H1 (cell line): ENCODE data around the gene HBB. TPM values are rescaled to one million over a fixed set of nuclear protein-coding genes. Genes with fewer than 3 reads are reported as not detected.

Experiments
- CTCF ChIA-PET: fragments of 300-600 bp; sonication (Branson Sonifier 250); formaldehyde crosslinking; loops from one replicate; lab custom pipeline; 2021; ENCODE audit not compliant: partially characterized antibody; lab: Charles Lee
- POLR2A ChIA-PET: fragments of 300-600 bp; sonication (Branson Sonifier 250); formaldehyde crosslinking; loops from one replicate; lab custom pipeline; 2021; ENCODE audit warnings: inconsistent platforms; ENCODE audit not compliant: partially characterized antibody; lab: Charles Lee
- DNase-seq, 2 experiments: peaks; one replicate each; pipeline versions ENCODE4 v3.0.0 to v3.0.0-alpha.2; 2010 to 2022; ENCODE audit warnings: low spot score in 2 of 2, low read depth in 1 of 2, mixed read lengths in 1 of 2
- FAIRE-seq: peaks from 2 replicates; lab custom pipeline; 2011; peaks lifted over from hg19 to GRCh38; lab: Jason Lieb, UNC
- H2AFZ ChIP-seq: 2 replicates; pipeline ENCODE4 v1.8.1; 2012; ENCODE audit warnings: low read length, inconsistent platforms
- H2AK5ac ChIP-seq: 2 replicates; pipeline ENCODE4 v1.6.1; 2013; ENCODE audit warnings: low read depth, low read length
- H2BK120ac ChIP-seq: replicated peaks from 2 replicates; pipeline ENCODE3; 2013; ENCODE audit warnings: low read depth, low read length, inconsistent platforms
- H2BK12ac ChIP-seq: 2 replicates; pipeline ENCODE4 v1.6.1; 2013; ENCODE audit warnings: low read depth, low read length
- H2BK15ac ChIP-seq: 2 replicates; pipeline ENCODE4 v1.6.1; 2013; ENCODE audit warnings: low read length
- H2BK20ac ChIP-seq: 2 replicates; pipeline ENCODE4 v1.6.1; 2013; ENCODE audit warnings: low read length
- H2BK5ac ChIP-seq: 2 replicates; pipeline ENCODE4 v1.6.1; 2013; ENCODE audit warnings: low read depth, low read length
- H3K14ac ChIP-seq: 2 replicates; pipeline ENCODE4 v1.6.1; 2013; ENCODE audit warnings: inconsistent platforms; ENCODE audit not compliant: insufficient read length
- H3K18ac ChIP-seq: 2 replicates; pipeline ENCODE4 v1.6.1; 2013; ENCODE audit warnings: low read length; ENCODE audit errors: extremely low read depth
- H3K23ac ChIP-seq: 2 replicates; pipeline ENCODE4 v1.6.1; 2013; ENCODE audit warnings: inconsistent platforms; ENCODE audit not compliant: insufficient read length
- H3K23me2 ChIP-seq: 2 replicates; pipeline ENCODE4 v1.6.1; 2013; ENCODE audit warnings: low read depth, low read length
- H3K27ac ChIP-seq: 2 replicates; pipeline ENCODE4 v1.6.1; 2011; ENCODE audit warnings: low read depth, low read length, inconsistent platforms
- H3K27me3 ChIP-seq, 4 experiments: replicated peaks in 1 of 4; 1 replicate in 1 of 4; 2 replicates in 3 of 4; pipeline versions ENCODE4 v1.6.1 to v1.8.1; 2011 to 2013; ENCODE audit warnings: low read length in 3 of 4, mild to moderate bottlenecking in 3 of 4, inconsistent platforms in 2 of 4, mixed read lengths in 2 of 4, moderate library complexity in 1 of 4; ENCODE audit not compliant: control insufficient read depth in 3 of 4, insufficient read depth in 3 of 4; ENCODE audit errors: extremely low read depth in 1 of 4
- H3K36me3 ChIP-seq, 4 experiments: 2 replicates each; pipeline versions ENCODE4 v1.6.1 to v1.8.1; 2011 to 2013; ENCODE audit warnings: mild to moderate bottlenecking in 4 of 4, low read length in 3 of 4, moderate library complexity in 2 of 4, control low read depth in 1 of 4, inconsistent platforms in 1 of 4; ENCODE audit not compliant: insufficient read depth in 4 of 4, control insufficient read depth in 2 of 4
- H3K4ac ChIP-seq: replicated peaks from 2 replicates; pipeline ENCODE3; 2013; ENCODE audit warnings: low read length, low read depth, mixed read lengths, inconsistent platforms; ENCODE audit not compliant: insufficient read length
- H3K4me1 ChIP-seq, 4 experiments: replicated peaks in 1 of 4; 1 replicate in 1 of 4; 2 replicates in 3 of 4; pipeline versions ENCODE4 v1.6.1 to v1.8.1; 2011 to 2013; ENCODE audit warnings: low read length in 3 of 4, inconsistent platforms in 2 of 4, mixed read lengths in 1 of 4; ENCODE audit not compliant: insufficient read depth in 4 of 4, control insufficient read depth in 3 of 4
- H3K4me2 ChIP-seq, 2 experiments: 2 replicates each; pipeline versions ENCODE4 v1.6.1 to v1.8.1; 2011 to 2013; ENCODE audit warnings: low read depth in 2 of 2, low read length in 2 of 2, control low read depth in 1 of 2, inconsistent platforms in 1 of 2, mild to moderate bottlenecking in 1 of 2; ENCODE audit not compliant: insufficient read depth in 1 of 2
- H3K4me3 ChIP-seq, 4 experiments: fragments of 200-600, 300-600 bp in 1 of 4; sonication (generic), shearing (Covaris generic), sonication (Bioruptor Twin) in 1 of 4; 2 replicates each; pipeline versions ENCODE4 v1.5.1 to v1.8.1; 2011 to 2016; ENCODE audit warnings: low read length in 4 of 4, low read depth in 3 of 4, control low read depth in 2 of 4, inconsistent platforms in 2 of 4, mild to moderate bottlenecking in 2 of 4, mixed read lengths in 1 of 4, moderate library complexity in 1 of 4; ENCODE audit not compliant: insufficient read depth in 2 of 4; ENCODE audit errors: extremely low read depth in 1 of 4
- H3K56ac ChIP-seq: replicated peaks from 2 replicates; pipeline ENCODE3; 2013; ENCODE audit warnings: low read depth, mild to moderate bottlenecking, mixed read lengths, low read length, inconsistent platforms; ENCODE audit not compliant: insufficient read length
- H3K79me1 ChIP-seq: 2 replicates; pipeline ENCODE4 v1.6.1; 2013; ENCODE audit warnings: low read depth, low read length, control low read depth
- H3K79me2 ChIP-seq, 2 experiments: 2 replicates each; pipeline versions ENCODE4 v1.6.1 to v1.8.1; 2012 to 2013; ENCODE audit warnings: low read length in 2 of 2, mild to moderate bottlenecking in 2 of 2, inconsistent platforms in 1 of 2; ENCODE audit not compliant: insufficient read depth in 2 of 2, control insufficient read depth in 1 of 2
- H3K9ac ChIP-seq, 4 experiments: replicated peaks in 1 of 4; 1 replicate in 1 of 4; 2 replicates in 3 of 4; pipeline versions ENCODE4 v1.6.1 to v1.8.1; 2011 to 2013; ENCODE audit warnings: low read depth in 3 of 4, low read length in 3 of 4, control low read depth in 2 of 4, mild to moderate bottlenecking in 2 of 4, moderate library complexity in 2 of 4, inconsistent platforms in 1 of 4; ENCODE audit errors: extremely low read depth in 1 of 4
- H3K9me3 ChIP-seq, 2 experiments: 2 replicates each; pipeline versions ENCODE4 v1.6.1 to v1.8.1; 2012 to 2013; ENCODE audit warnings: mild to moderate bottlenecking in 2 of 2, moderate library complexity in 2 of 2, control low read depth in 1 of 2, inconsistent platforms in 1 of 2, low read depth in 1 of 2, low read length in 1 of 2, mixed read lengths in 1 of 2; ENCODE audit not compliant: insufficient read depth in 2 of 2
- H4K20me1 ChIP-seq, 2 experiments: replicated peaks in 1 of 2; 2 replicates each; pipeline versions ENCODE3 to v1.8.1; 2011 to 2013; ENCODE audit warnings: inconsistent platforms in 2 of 2, low read length in 2 of 2, mild to moderate bottlenecking in 1 of 2; ENCODE audit not compliant: insufficient read depth in 2 of 2, control insufficient read depth in 1 of 2
- H4K5ac ChIP-seq: 2 replicates; pipeline ENCODE4 v1.6.1; 2013; ENCODE audit warnings: low read length, low read depth, mixed read lengths, inconsistent platforms; ENCODE audit not compliant: insufficient read length
- H4K8ac ChIP-seq: 2 replicates; pipeline ENCODE4 v1.8.0; 2013; ENCODE audit warnings: mild to moderate bottlenecking, moderate library complexity, low read length, inconsistent platforms; ENCODE audit not compliant: insufficient read depth; ENCODE audit errors: extremely low read depth
- H4K91ac ChIP-seq: replicated peaks from 2 replicates; pipeline ENCODE3; 2013; ENCODE audit warnings: low read length, mixed read lengths, inconsistent platforms; ENCODE audit not compliant: insufficient read length
- BCL11A ChIP-seq, 2 experiments: IDR thresholded peaks; one replicate each; pipeline ENCODE4 v1.6.1; 2011; ENCODE audit warnings: low read depth in 2 of 2, low read length in 2 of 2, mild to moderate bottlenecking in 2 of 2
- CBX8 ChIP-seq: fragments of 300-800, 300-1000 bp; sonication (generic); IDR thresholded peaks from 2 replicates; pipeline ENCODE4 v1.7.1; 2016; ENCODE audit warnings: low read depth, low read length, borderline replicate concordance
- CEBPB ChIP-seq: IDR thresholded peaks from 2 replicates; pipeline ENCODE4 v1.6.1; 2012; ENCODE audit warnings: low read depth, low read length
- EGR1 ChIP-seq: IDR thresholded peaks from 2 replicates; pipeline ENCODE4 v1.6.1; 2011; ENCODE audit warnings: low read depth, low read length, borderline replicate concordance
- FOSL1 ChIP-seq: IDR thresholded peaks from 2 replicates; pipeline ENCODE4 v1.6.1; 2011; ENCODE audit warnings: mild to moderate bottlenecking, low read depth, low read length, moderate library complexity; ENCODE audit not compliant: insufficient read depth
- GABPA ChIP-seq: IDR thresholded peaks from 2 replicates; pipeline ENCODE4 v1.6.1; 2011; ENCODE audit warnings: mild to moderate bottlenecking, low read length, moderate library complexity, borderline replicate concordance; ENCODE audit not compliant: insufficient read depth
- GTF2F1 ChIP-seq: IDR thresholded peaks from 2 replicates; pipeline ENCODE4 v1.6.1; 2012; ENCODE audit warnings: low read depth, low read length, improper control_type of control experiment, borderline replicate concordance
- JUND ChIP-seq: IDR thresholded peaks from 2 replicates; pipeline ENCODE4 v1.6.1; 2011; ENCODE audit warnings: mild to moderate bottlenecking, improper control_type of control experiment, low read length
- KDM1A ChIP-seq: fragments of 200-600, 300-600 bp; sonication (generic); IDR thresholded peaks from 2 replicates; pipeline ENCODE4 v1.7.1; 2016; ENCODE audit warnings: mild to moderate bottlenecking, low read length, borderline replicate concordance
- KDM4A ChIP-seq: IDR thresholded peaks from one replicate; pipeline ENCODE4 v1.7.1; 2012; ENCODE audit warnings: low read depth, mild to moderate bottlenecking, moderate library complexity, low read length, inconsistent platforms; ENCODE audit not compliant: severe bottlenecking
- SAP30 ChIP-seq: fragments of 300-600 bp; sonication (generic); IDR thresholded peaks from 2 replicates; pipeline ENCODE4 v1.7.1; 2012; ENCODE audit warnings: low read length, moderate library complexity, mild to moderate bottlenecking, inconsistent platforms; ENCODE audit not compliant: insufficient read depth, insufficient replicate concordance
- SIRT6 ChIP-seq: IDR thresholded peaks from one replicate; pipeline ENCODE4 v1.7.1; 2012; ENCODE audit warnings: low read length, inconsistent platforms
- TEAD4 ChIP-seq: IDR thresholded peaks from 2 replicates; pipeline ENCODE4 v1.6.1; 2012; ENCODE audit warnings: low read depth, low read length, inconsistent platforms, mixed read lengths
- YY1 ChIP-seq: IDR thresholded peaks from 2 replicates; pipeline ENCODE4 v1.6.1; 2011; ENCODE audit warnings: low read depth, mild to moderate bottlenecking, low read length
- ZNF274 ChIP-seq: IDR thresholded peaks from 2 replicates; pipeline ENCODE4 v1.7.0; 2012; ENCODE audit warnings: low read length, borderline replicate concordance; ENCODE audit errors: extremely low read depth
- WGBS, 2 experiments: shearing (Covaris generic) in 1 of 2; methylation state at CpG; one replicate each; pipeline versions ENCODE4 v1.1.6 to v1.1.7; 2013 to 2015; ENCODE audit warnings: low lambda C conversion rate in 2 of 2, mixed read lengths in 2 of 2, inconsistent platforms in 1 of 2, low coverage in 1 of 2, missing lambda C conversion rate in 1 of 2; ENCODE audit not compliant: insufficient replicate concordance in 2 of 2, insufficient coverage in 1 of 2, insufficient read length in 1 of 2; ENCODE audit errors: extremely low coverage in 1 of 2, missing lambda C conversion rate in 1 of 2; 5-methylcytosine and 5-hydroxymethylcytosine counted together
- polyA plus RNA-seq, 7 experiments: library from polyadenylated mRNA; depleted of rRNA in 3 of 7; stranded (reverse) in 5 of 7; unstranded in 2 of 7; fragments of >200 nt in 5 of 7; fragments of 200-250 nt in 2 of 7; gene quantifications; 1 replicate in 5 of 7; 2 replicates in 1 of 7; 4 replicates in 1 of 7; pipeline versions ENCODE4 v1.2.1 to v1.2.3, GENCODE V29; 2011 to 2013; ENCODE audit warnings: missing spikeins in 2 of 7, mixed read lengths in 2 of 7
- total RNA-seq: library from RNA; stranded (reverse); fragmentation: NEBNext Ultra II Directional; extraction: Animal tissue kit (Norgen Biotek cat#: 25700); gene quantifications from 2 replicates; pipeline ENCODE4 v1.2.1, GENCODE V29; 2021

Gene HBB
- total and polyA plus RNA-seq, 2 of the 8 experiments (the other 6 are each of a cell fraction or from before 2014, with no cell fraction given) = not detected

DNA sequence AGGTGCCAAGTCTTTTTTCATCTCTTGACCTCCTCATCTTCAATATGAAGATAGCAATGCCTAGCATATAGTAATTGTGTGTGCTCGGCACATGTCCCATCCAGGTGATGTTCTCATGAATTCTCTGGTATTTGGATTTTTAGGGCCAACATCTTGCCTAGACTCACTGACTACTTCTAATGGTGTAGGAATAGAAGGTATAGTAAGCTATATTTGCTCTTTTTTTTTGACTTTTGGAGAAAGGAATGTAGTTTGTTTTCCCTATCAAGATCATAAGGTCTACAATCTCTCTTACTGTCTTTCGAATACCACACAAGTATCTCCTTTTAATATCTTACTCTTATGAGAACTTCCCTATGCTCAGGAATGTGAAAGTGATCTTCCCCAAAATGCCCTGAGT, 4.2 kb upstream of the HBB start:
- POLR2A ChIA-PET = no interaction called here
- Histone ChIP-seq H3K14ac (no peak overlapping the region), H3K4me2 (no peak overlapping the region), H4K91ac (no peak overlapping the region), H3K9ac (no peak overlapping the region), H2AK5ac (no peak overlapping the region), H3K79me2 (no peaks in the 10 kb centered on the region), H2BK20ac (no peak overlapping the region), H3K4ac (no peak overlapping the region), H3K9me3 (no peaks in the 10 kb centered on the region), H3K4me1 (no peaks in the 10 kb centered on the region), H3K23me2 (no peaks in the 10 kb centered on the region; the same call in 1 of the 2 replicates), H2BK12ac (no peak overlapping the region), H2AFZ (no peak overlapping the region), H4K8ac (no peak overlapping the region), H3K23ac (no peak overlapping the region), H2BK15ac (no peak overlapping the region), H3K4me3 (no peak overlapping the region), H4K20me1 (no peaks in the 10 kb centered on the region), H3K56ac (no peak overlapping the region), H2BK120ac (no peak overlapping the region), H3K27ac (no peak overlapping the region), H4K5ac (no peak overlapping the region), H2BK5ac (no peak overlapping the region), H3K27me3 (no peaks in the 10 kb centered on the region), H3K18ac (no peak overlapping the region), H3K36me3 (no peaks in the 10 kb centered on the region), H3K79me1 (no peaks in the 10 kb centered on the region)
- DNase-seq (no peak), FAIRE-seq (no peak)
- WGBS, 2 experiments = 86% methylated on average over 2 of the region's 2 CpGs; no CpG with 5 or more reads in 1 of the 2 experiments
- CTCF ChIA-PET = interaction anchor here (1.7 kb wide), 1 partner anchor 9 kb away, joined by 4 read pairs; no protein-coding TSS in a partner anchor
- TF ChIP-seq SAP30 = no peak
- no peak for TF ChIP-seq EGR1
- no peak for TF ChIP-seq KDM4A
- TF ChIP-seq CEBPB = no peak
- no peak for TF ChIP-seq TEAD4
- TF ChIP-seq GABPA = no peak
- TF ChIP-seq BCL11A (IDR thresholded peaks at IDR 0.05; ENCODE audit: low read depth in 2 of 2, low read length in 2 of 2) = no peak
- no peak for TF ChIP-seq GTF2F1
- no peak for TF ChIP-seq FOSL1
- TF ChIP-seq YY1 = no peak
- TF ChIP-seq CBX8 = no peak
- TF ChIP-seq SIRT6 = no peak
- no peak for TF ChIP-seq KDM1A
- TF ChIP-seq JUND = no peak
- TF ChIP-seq ZNF274 = no peak
